ENCODE results near the gene KCNG1. TPM values are rescaled to one million over a fixed set of nuclear protein-coding genes. Genes with fewer than 3 reads are reported as not detected.

Gene KCNG1
- total RNA-seq, 1 donor from 2014 or later: 13.0 TPM

- Mint-ChIP-seq H3K4me3 (ENCODE audit: unreplicated experiment) (peak overlapping the region; percentile 69), H3K4me1 (ENCODE audit: low read depth) (peaks cover 16% of the 10 kb centered on the region), H3K36me3 (ENCODE audit: low read depth) (no peaks in the 10 kb centered on the region), H3K27ac (ENCODE audit: unreplicated experiment) (no peak overlapping the region), H3K9me3 (ENCODE audit: low read depth) (no peaks in the 10 kb centered on the region), H3K27me3 (ENCODE audit: low read depth) (peaks cover 8% of the 10 kb centered on the region)
- no peak for TF ChIP-seq CTCF (IDR thresholded peaks at IDR 0.05)
- no peak for DNase-seq (ENCODE audit: low spot score)
These were observed 779 bp upstream of the KCNG1 start for GRCh38 chr20:51023617-51024155.

DNA sequence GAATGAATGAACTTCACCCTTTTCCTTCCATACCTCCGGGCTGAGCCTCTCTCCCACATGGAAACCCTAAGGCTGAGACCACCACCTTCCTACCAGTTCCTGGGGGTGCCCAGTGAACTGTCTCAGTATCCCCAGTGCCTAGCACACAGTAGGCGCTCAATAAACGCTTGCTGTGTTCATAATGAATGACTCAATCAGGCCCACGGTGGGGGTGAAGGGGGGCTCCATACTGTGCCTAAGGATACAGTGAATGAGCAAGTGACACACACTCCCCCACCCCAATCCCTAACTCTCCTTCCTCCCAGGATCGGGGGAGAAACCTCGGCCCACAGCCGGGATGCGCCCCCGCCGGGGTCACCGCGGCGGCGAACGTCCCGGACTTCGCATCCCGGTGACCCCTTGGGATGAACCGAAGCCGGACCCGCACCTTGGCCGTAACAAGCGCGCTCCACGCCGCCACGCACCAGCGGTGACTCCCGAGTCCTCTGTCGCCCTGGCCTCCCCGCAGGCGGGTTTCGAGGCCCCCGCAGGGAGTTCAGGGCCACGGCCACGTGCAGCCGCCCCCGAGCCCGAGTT lies 592 bp downstream of the KCNG1 start:
- DNase-seq (ENCODE audit: low spot score): no peak
- Mint-ChIP-seq H3K27ac (ENCODE audit: unreplicated experiment) (no peak overlapping the region), H3K27me3 (ENCODE audit: low read depth) (peaks cover 3% of the 10 kb centered on the region), H3K4me3 (ENCODE audit: unreplicated experiment) (peak overlapping the region; percentile 69), H3K9me3 (ENCODE audit: low read depth) (no peaks in the 10 kb centered on the region), H3K36me3 (ENCODE audit: low read depth) (no peaks in the 10 kb centered on the region), H3K4me1 (ENCODE audit: low read depth) (peaks cover 17% of the 10 kb centered on the region)
- no peak for TF ChIP-seq CTCF (IDR thresholded peaks at IDR 0.05)

GRCh38 chr20:51021067-51022025 lies 1.6 kb downstream of the KCNG1 start:
- Mint-ChIP-seq H3K36me3 (ENCODE audit: low read depth) (no peaks in the 10 kb centered on the region), H3K4me1 (ENCODE audit: low read depth) (peaks cover 22% of the 10 kb centered on the region), H3K4me3 (ENCODE audit: unreplicated experiment) (peak overlapping the region; percentile 69), H3K27me3 (ENCODE audit: low read depth) (peaks cover 3% of the 10 kb centered on the region), H3K9me3 (ENCODE audit: low read depth) (no peaks in the 10 kb centered on the region), H3K27ac (ENCODE audit: unreplicated experiment) (no peak overlapping the region)
- TF ChIP-seq CTCF (IDR thresholded peaks at IDR 0.05): no peak
- no peak for DNase-seq (ENCODE audit: low spot score)

- no peaks in the 10 kb centered on the region for H3K9me3 Mint-ChIP-seq (ENCODE audit: low read depth)
- H3K36me3 Mint-ChIP-seq (ENCODE audit: low read depth): no peaks in the 10 kb centered on the region
- H3K27me3 Mint-ChIP-seq (ENCODE audit: low read depth): peaks cover 2% of the 10 kb centered on the region
- no peak for TF ChIP-seq CTCF (IDR thresholded peaks at IDR 0.05)
- H3K4me1 Mint-ChIP-seq (ENCODE audit: low read depth): peaks cover 22% of the 10 kb centered on the region
- no peak overlapping the region for H3K4me3 Mint-ChIP-seq (ENCODE audit: unreplicated experiment)
- H3K27ac Mint-ChIP-seq (ENCODE audit: unreplicated experiment): no peak overlapping the region
- no peak for DNase-seq (ENCODE audit: low spot score)
These were observed 2.2 kb downstream of the KCNG1 start for GRCh38 chr20:51020657-51021056.
